Neural cell (in vitro differentiated cells): ENCODE measurements around the gene SERPINI2. TPM values are rescaled to one million over a fixed set of nuclear protein-coding genes. Genes with fewer than 3 reads are reported as not detected.
"Not testable (repeated sequence)": the region's sequence is repeated elsewhere in the genome, so short reads cannot be mapped to it uniquely, and the experiment has no call there.

Experiments
- H2AFZ ChIP-seq: fragments of 200-600, 300-800 bp; sonication (generic), shearing (Covaris generic); 2 replicates; pipeline ENCODE4 v1.6.0; 2014; ENCODE audit warnings: low read depth, mild to moderate bottlenecking, antibody characterized with exemption, low read length, moderate library complexity
- H3F3A ChIP-seq: fragments of 200-600 bp; shearing (Covaris generic); 2 replicates; pipeline ENCODE4 v1.6.1; 2016; ENCODE audit warnings: mild to moderate bottlenecking, moderate library complexity, mixed read lengths, antibody characterized with exemption, low read length; ENCODE audit not compliant: insufficient read depth, poor library complexity, severe bottlenecking
- H3K27ac ChIP-seq: fragments of 200-600, 300-800 bp; sonication (generic), shearing (Covaris generic); 2 replicates; pipeline ENCODE4 v1.5.1; 2014; ENCODE audit warnings: mild to moderate bottlenecking, low read length, moderate library complexity
- H3K27me3 ChIP-seq: fragments of 300-800, 200-600 bp; sonication (generic), shearing (Covaris generic); 2 replicates; pipeline ENCODE4 v1.6.0; 2014; ENCODE audit warnings: mild to moderate bottlenecking, low read depth, low read length, moderate library complexity; ENCODE audit not compliant: insufficient read depth
- H3K36me3 ChIP-seq: fragments of 300-800, 200-600 bp; sonication (generic), shearing (Covaris generic); 2 replicates; pipeline ENCODE4 v1.5.1; 2014; ENCODE audit warnings: mild to moderate bottlenecking, antibody characterized with exemption, low read length, moderate library complexity; ENCODE audit not compliant: insufficient read depth
- H3K4me2 ChIP-seq: fragments of 300-800, 200-600 bp; sonication (generic), shearing (Covaris generic); 2 replicates; pipeline ENCODE4 v1.6.0; 2014; ENCODE audit warnings: mild to moderate bottlenecking, low read length
- H3K4me3 ChIP-seq: fragments of 300-800, 200-600 bp; sonication (generic), shearing (Covaris generic); 2 replicates; pipeline ENCODE4 v1.5.1; 2014; ENCODE audit warnings: mild to moderate bottlenecking, low read length, moderate library complexity
- H3K79me2 ChIP-seq: fragments of 200-600 bp; shearing (Covaris generic); replicated peaks from 2 replicates; pipeline ENCODE4 v1.6.0; 2014; ENCODE audit warnings: mild to moderate bottlenecking, low read length, moderate library complexity; ENCODE audit not compliant: insufficient read depth
- H3K9ac ChIP-seq: fragments of 300-800, 200-600 bp; sonication (generic), shearing (Covaris generic); 2 replicates; pipeline ENCODE4 v1.6.1; 2016; ENCODE audit warnings: mild to moderate bottlenecking, low read length, mixed read lengths
- H3K9me2 ChIP-seq: fragments of 200-600 bp; shearing (Covaris generic); 2 replicates; pipeline ENCODE4 v1.6.1; 2016; ENCODE audit warnings: mild to moderate bottlenecking, low read length, mixed read lengths; ENCODE audit not compliant: insufficient read depth
- H3K9me3 ChIP-seq: fragments of 200-600, 300-800 bp; sonication (generic), shearing (Covaris generic); 2 replicates; pipeline ENCODE4 v1.6.1; 2016; ENCODE audit warnings: mild to moderate bottlenecking, mixed run types, low read length, moderate library complexity, mixed read lengths
- H4K20me1 ChIP-seq: fragments of 200-600 bp; shearing (Covaris generic); 2 replicates; pipeline ENCODE4 v1.6.1; 2016; ENCODE audit warnings: mild to moderate bottlenecking, mixed run types; ENCODE audit not compliant: insufficient read depth
- EP300 ChIP-seq: fragments of 450-650 bp; conservative IDR thresholded peaks from 2 replicates; pipeline ENCODE4 v1.6.1; 2014; ENCODE audit warnings: antibody characterized with exemption, mild to moderate bottlenecking, moderate library complexity; ENCODE audit not compliant: poor library complexity, severe bottlenecking
- MXI1 ChIP-seq: fragments of 450-650 bp; conservative IDR thresholded peaks from 2 replicates; pipeline ENCODE4 v1.6.1; 2014; ENCODE audit warnings: antibody characterized with exemption, mild to moderate bottlenecking; ENCODE audit not compliant: poor library complexity, severe bottlenecking
- RAD21 ChIP-seq: fragments of 450-650 bp; conservative IDR thresholded peaks from 2 replicates; pipeline ENCODE4 v1.6.1; 2014; ENCODE audit warnings: antibody characterized with exemption, mild to moderate bottlenecking, moderate library complexity
- SMC3 ChIP-seq: fragments of 450-650 bp; conservative IDR thresholded peaks from 2 replicates; pipeline ENCODE4 v1.6.1; 2014; ENCODE audit warnings: antibody characterized with exemption, mild to moderate bottlenecking, moderate library complexity; ENCODE audit not compliant: poor library complexity
- TAF1 ChIP-seq: IDR thresholded peaks from 2 replicates; pipeline ENCODE4 v1.6.1; 2012; ENCODE audit warnings: low read depth
- polyA plus RNA-seq: library from polyadenylated mRNA; depleted of rRNA; stranded (reverse); fragments of >200 nt; gene quantifications from 2 replicates; pipeline ENCODE4 v1.2.3, GENCODE V29; 2014
- TF ChIP-seq, protein P1 (sequence below): fragments of 450-650 bp; IDR thresholded peaks from 2 replicates; pipeline ENCODE4 v1.5.1; 2014; ENCODE audit warnings: antibody characterized with exemption, mild to moderate bottlenecking, moderate library complexity; ENCODE audit not compliant: poor library complexity, severe bottlenecking
- TF ChIP-seq, protein P2 (sequence below): IDR thresholded peaks from 2 replicates; pipeline ENCODE4 v1.6.1; 2012; ENCODE audit warnings: borderline replicate concordance

SERPINI2 gene
- polyA plus RNA-seq, 1 donor from 2014 or later: 1.7 TPM

DNA sequence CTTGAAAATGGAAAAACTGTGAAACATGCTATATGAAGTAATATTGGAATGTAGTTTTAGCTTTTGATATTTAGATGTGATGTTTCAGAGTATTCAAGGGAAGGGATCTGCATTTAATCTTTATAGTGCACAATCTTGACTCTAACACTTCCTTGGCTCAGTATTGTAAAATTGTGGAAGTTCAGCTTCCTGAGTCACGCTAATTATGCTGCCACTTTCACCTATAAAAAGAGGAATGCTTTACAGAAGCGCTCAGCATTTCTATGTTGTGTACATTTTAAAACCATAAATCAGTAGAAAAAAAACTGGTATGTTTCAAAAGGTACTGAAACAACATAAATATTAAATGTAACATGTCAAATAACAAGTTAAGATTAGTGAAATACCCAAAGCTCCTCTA is 32.6 kb downstream of the SERPINI2 start:
- Histone ChIP-seq H3F3A (no peaks in the 10 kb centered on the region), H3K27me3 (no peaks in the 10 kb centered on the region), H3K79me2 (no peaks in the 10 kb centered on the region), H3K4me2 (no peak overlapping the region), H3K9me3 (no peaks in the 10 kb centered on the region), H3K36me3 (no peaks in the 10 kb centered on the region), H3K9ac (no peak overlapping the region), H3K27ac (peak overlapping the region; percentile 18), H3K9me2 (no peaks in the 10 kb centered on the region), H4K20me1 (no peaks in the 10 kb centered on the region), H3K4me3 (no peak overlapping the region), H2AFZ (no peak overlapping the region)
- TF ChIP-seq EP300: no peak
- no peak for TF ChIP-seq TAF1
- TF ChIP-seq SMC3: no peak

DNA sequence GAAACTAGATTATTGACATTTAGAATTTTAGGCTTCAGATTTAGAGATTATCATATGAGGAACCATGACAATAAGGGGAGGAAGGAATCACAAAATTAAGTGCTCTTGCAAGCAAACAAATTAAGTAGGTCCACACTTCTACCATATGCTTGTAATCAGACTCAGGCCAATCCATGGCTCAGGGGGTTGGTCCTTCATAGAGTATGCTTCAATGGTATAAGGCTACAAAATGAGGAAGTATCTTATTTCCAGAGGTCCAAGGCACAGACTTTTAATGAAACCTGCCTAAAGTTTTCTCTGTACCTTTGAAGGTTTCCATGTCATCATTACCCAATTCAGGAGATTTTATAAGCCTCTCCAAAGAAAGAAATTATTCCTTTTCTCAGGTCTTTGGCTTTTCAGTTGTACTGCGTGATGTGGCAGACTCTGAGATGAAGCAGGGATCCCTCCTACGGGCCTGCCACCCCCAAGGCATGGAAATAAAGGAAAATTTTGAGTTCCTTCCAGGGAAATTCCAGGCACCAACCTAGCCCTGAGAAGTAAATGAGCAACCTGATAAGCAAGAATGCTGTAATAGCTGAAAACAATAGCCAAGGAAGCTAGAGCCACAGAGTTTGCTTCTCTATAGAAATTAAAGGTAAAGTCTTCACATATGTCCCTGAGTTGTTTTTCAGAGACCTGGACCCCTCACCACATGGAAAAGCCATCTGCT is 36.3 kb downstream of the SERPINI2 start:
- Histone ChIP-seq H2AFZ (no peak overlapping the region), H4K20me1 (no peaks in the 10 kb centered on the region), H3K9me3 (no peaks in the 10 kb centered on the region), H3K79me2 (no peaks in the 10 kb centered on the region), H3K36me3 (no peaks in the 10 kb centered on the region), H3K27ac (no peak overlapping the region), H3K27me3 (no peaks in the 10 kb centered on the region), H3F3A (no peaks in the 10 kb centered on the region), H3K4me3 (no peak overlapping the region), H3K9me2 (no peaks in the 10 kb centered on the region), H3K9ac (no peak overlapping the region), H3K4me2 (no peak overlapping the region)
- TF ChIP-seq TAF1 (no peak), RAD21 (no peak), MXI1 (no peak), SMC3 (no peak)
- TF ChIP-seq, protein P1, sequence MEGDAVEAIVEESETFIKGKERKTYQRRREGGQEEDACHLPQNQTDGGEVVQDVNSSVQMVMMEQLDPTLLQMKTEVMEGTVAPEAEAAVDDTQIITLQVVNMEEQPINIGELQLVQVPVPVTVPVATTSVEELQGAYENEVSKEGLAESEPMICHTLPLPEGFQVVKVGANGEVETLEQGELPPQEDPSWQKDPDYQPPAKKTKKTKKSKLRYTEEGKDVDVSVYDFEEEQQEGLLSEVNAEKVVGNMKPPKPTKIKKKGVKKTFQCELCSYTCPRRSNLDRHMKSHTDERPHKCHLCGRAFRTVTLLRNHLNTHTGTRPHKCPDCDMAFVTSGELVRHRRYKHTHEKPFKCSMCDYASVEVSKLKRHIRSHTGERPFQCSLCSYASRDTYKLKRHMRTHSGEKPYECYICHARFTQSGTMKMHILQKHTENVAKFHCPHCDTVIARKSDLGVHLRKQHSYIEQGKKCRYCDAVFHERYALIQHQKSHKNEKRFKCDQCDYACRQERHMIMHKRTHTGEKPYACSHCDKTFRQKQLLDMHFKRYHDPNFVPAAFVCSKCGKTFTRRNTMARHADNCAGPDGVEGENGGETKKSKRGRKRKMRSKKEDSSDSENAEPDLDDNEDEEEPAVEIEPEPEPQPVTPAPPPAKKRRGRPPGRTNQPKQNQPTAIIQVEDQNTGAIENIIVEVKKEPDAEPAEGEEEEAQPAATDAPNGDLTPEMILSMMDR: no peak
- TF ChIP-seq, protein P2, sequence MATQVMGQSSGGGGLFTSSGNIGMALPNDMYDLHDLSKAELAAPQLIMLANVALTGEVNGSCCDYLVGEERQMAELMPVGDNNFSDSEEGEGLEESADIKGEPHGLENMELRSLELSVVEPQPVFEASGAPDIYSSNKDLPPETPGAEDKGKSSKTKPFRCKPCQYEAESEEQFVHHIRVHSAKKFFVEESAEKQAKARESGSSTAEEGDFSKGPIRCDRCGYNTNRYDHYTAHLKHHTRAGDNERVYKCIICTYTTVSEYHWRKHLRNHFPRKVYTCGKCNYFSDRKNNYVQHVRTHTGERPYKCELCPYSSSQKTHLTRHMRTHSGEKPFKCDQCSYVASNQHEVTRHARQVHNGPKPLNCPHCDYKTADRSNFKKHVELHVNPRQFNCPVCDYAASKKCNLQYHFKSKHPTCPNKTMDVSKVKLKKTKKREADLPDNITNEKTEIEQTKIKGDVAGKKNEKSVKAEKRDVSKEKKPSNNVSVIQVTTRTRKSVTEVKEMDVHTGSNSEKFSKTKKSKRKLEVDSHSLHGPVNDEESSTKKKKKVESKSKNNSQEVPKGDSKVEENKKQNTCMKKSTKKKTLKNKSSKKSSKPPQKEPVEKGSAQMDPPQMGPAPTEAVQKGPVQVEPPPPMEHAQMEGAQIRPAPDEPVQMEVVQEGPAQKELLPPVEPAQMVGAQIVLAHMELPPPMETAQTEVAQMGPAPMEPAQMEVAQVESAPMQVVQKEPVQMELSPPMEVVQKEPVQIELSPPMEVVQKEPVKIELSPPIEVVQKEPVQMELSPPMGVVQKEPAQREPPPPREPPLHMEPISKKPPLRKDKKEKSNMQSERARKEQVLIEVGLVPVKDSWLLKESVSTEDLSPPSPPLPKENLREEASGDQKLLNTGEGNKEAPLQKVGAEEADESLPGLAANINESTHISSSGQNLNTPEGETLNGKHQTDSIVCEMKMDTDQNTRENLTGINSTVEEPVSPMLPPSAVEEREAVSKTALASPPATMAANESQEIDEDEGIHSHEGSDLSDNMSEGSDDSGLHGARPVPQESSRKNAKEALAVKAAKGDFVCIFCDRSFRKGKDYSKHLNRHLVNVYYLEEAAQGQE: no peak

DNA sequence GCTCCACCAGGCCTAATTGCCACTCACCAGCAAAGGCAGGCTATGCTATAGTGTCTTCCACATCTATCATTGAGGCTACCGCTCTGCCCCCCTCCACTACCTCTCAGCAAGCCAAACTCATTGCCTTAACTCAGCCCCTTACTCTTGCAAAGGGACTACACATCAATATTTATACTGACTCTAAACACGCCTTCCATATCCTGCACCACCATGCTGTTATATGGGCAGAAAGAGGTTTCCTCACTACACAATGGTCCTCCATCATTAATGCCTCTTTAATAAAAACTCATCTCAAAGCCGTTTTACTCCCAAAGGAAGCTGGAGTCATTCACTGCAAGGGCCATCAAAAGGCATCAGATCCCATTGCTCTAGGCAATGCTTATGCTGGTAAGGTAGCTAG is 46.9 kb downstream of the SERPINI2 start:
- H3K4me2 ChIP-seq, H2AFZ ChIP-seq: not testable (repeated sequence)

DNA sequence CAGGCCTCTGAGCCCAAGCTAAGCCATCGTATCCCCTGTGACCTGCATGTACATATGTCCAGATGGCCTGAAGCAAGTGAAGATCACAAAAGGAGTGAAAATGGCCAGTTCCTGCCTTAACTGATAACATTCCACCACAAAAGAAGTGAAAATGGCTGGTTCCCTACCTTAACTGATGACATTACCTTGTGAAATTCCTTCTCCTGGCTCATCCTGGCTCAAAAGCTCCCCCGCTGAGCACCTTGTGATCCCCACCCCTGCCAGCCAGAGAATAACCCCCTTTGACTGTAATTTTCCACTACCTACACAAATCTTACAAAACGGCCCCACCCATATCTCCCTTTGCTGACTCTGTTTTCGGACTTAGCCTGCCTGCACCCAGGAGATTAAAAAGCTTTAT is 51.4 kb downstream of the SERPINI2 start:
- H3K9me2 ChIP-seq, H3K36me3 ChIP-seq, H3F3A ChIP-seq, H3K27me3 ChIP-seq, H3K9me3 ChIP-seq, H4K20me1 ChIP-seq, H3K27ac ChIP-seq, H2AFZ ChIP-seq, H3K79me2 ChIP-seq, H3K9ac ChIP-seq, H3K4me3 ChIP-seq, H3K4me2 ChIP-seq: not testable (repeated sequence)

More for the DNA sequence above, 46.9 kb downstream of the SERPINI2 start:
- not testable (repeated sequence) for H3F3A ChIP-seq, H3K79me2 ChIP-seq, H3K9ac ChIP-seq, H3K36me3 ChIP-seq, H4K20me1 ChIP-seq, H3K27ac ChIP-seq, H3K9me2 ChIP-seq, H3K9me3 ChIP-seq, H3K27me3 ChIP-seq, H3K4me3 ChIP-seq
